MCF 10A (cell line): ENCODE results near the gene HOXA3. TPM values are rescaled to one million over a fixed set of nuclear protein-coding genes. Genes with fewer than 3 reads are reported as not detected.

ENCODE experiments used
- BruUV-seq: library from RNA; stranded (reverse); fragments of 400-500 nt; replicated peaks from 2 replicates; lab custom pipeline; 2021; lab: Mats Ljungman, UMichigan
- CTCF ChIA-PET: fragments of 300-600 bp; sonication (Branson Sonifier 250); formaldehyde crosslinking; extraction: SDS; loops from one replicate; lab custom pipeline; 2021; ENCODE audit warnings: antibody characterized with exemption, inconsistent platforms; lab: Yijun Ruan, JAX
- POLR2A ChIA-PET: fragments of 300-600, 350-650 bp; sonication (Branson Sonifier 250); formaldehyde crosslinking; extraction: SDS; loops from one replicate; lab custom pipeline; 2020; ENCODE audit warnings: antibody characterized with exemption, inconsistent platforms; lab: Yijun Ruan, JAX
- DNase-seq: peaks from one replicate; pipeline ENCODE4 v3.0.0-alpha.2; 2018; ENCODE audit not compliant: unreplicated experiment
- H3K27ac Mint-ChIP-seq: one replicate; pipeline ENCODE4 v1.8.0; 2022; ENCODE audit warnings: mild to moderate bottlenecking, low read depth, mixed read lengths; ENCODE audit not compliant: unreplicated experiment
- H3K27me3 Mint-ChIP-seq: one replicate; pipeline ENCODE4 v1.8.0; 2022; ENCODE audit warnings: mixed read lengths; ENCODE audit not compliant: insufficient read depth, unreplicated experiment
- H3K36me3 Mint-ChIP-seq: one replicate; pipeline ENCODE4 v1.8.0; 2022; ENCODE audit warnings: mild to moderate bottlenecking, moderate library complexity, mixed read lengths; ENCODE audit not compliant: insufficient read depth, unreplicated experiment
- H3K4me1 Mint-ChIP-seq: one replicate; pipeline ENCODE4 v1.8.0; 2022; ENCODE audit warnings: mixed read lengths; ENCODE audit not compliant: insufficient read depth, unreplicated experiment
- H3K4me3 Mint-ChIP-seq: one replicate; pipeline ENCODE4 v1.8.0; 2022; ENCODE audit warnings: mild to moderate bottlenecking, moderate library complexity, mixed read lengths; ENCODE audit not compliant: unreplicated experiment
- H3K9me3 Mint-ChIP-seq: one replicate; pipeline ENCODE4 v1.8.0; 2022; ENCODE audit warnings: mixed read lengths; ENCODE audit not compliant: unreplicated experiment
- intact Hi-C: fragments of 100-400 bp; cut with micrococcal nuclease; formaldehyde crosslinking; loops from 2 replicates; pipeline ENCODE4 v1.14.1; 2022
- total RNA-seq: library from RNA; stranded (reverse); gene quantifications from 2 replicates; pipeline ENCODE4 v1.2.3, GENCODE V29; 2022
- TF ChIP-seq, protein P1 (sequence below): fragments of 200-600 bp; IDR thresholded peaks from one replicate; pipeline ENCODE4 v1.8.0; 2022; ENCODE audit warnings: antibody characterized with exemption, mild to moderate bottlenecking; ENCODE audit not compliant: unreplicated experiment

HOXA3 gene
- total RNA-seq, 1 experiment from 2014 or later: 8.2 TPM

DNA sequence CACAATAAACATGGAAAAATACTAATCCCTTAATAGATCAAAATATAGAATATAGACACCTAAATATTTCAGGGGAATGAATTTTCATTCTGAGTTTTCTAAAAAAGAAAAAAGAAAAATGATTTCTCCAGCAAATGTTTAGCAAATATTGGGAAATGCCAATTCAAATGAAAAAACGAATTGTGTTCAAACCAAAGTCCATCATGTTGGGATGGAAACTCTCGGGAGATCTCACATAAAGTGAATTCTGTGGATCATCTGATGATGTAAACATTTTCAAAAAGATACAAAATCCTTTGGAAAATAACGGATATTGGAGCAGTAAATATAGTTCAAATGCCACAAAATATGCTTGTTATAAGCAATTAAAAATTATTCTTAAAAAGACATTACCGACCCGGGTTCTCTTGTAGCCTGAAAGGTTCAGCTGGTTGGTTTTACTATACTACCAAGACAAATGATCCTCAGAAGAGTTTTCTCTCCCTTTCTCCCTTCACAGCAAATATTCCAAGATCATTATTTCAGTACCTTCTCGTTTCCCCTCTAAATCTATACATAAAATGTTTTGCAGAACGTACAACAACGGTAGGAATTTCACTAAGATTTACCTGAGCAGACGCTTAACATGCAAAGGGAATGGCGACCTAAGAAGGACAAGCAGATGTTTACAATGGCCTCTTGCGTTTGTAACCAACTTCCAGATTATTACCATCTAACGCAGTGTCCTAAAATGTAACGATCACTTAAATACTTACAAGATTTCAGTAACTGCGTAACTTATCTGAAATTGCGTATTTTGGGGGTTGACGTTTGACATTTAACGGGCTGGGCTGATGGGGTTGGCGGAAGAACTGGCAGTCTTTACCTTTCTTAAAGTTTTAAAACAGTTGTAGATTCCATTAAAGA, 45.0 kb upstream of the HOXA3 start:
- no peak for DNase-seq
- intact Hi-C loops: loop anchor here (5.0 to 10.0 kb wide), 2 partner anchors 880 to 1727 kb away; no protein-coding TSS in a partner anchor
- Mint-ChIP-seq H3K36me3 (no peaks in the 10 kb centered on the region), H3K4me1 (no peaks in the 10 kb centered on the region), H3K27me3 (peaks cover 66% of the 10 kb centered on the region), H3K4me3 (no peak overlapping the region), H3K27ac (no peak overlapping the region), H3K9me3 (no peaks in the 10 kb centered on the region)
- no TSS peak for BruUV-seq
- TF ChIP-seq, protein P1, sequence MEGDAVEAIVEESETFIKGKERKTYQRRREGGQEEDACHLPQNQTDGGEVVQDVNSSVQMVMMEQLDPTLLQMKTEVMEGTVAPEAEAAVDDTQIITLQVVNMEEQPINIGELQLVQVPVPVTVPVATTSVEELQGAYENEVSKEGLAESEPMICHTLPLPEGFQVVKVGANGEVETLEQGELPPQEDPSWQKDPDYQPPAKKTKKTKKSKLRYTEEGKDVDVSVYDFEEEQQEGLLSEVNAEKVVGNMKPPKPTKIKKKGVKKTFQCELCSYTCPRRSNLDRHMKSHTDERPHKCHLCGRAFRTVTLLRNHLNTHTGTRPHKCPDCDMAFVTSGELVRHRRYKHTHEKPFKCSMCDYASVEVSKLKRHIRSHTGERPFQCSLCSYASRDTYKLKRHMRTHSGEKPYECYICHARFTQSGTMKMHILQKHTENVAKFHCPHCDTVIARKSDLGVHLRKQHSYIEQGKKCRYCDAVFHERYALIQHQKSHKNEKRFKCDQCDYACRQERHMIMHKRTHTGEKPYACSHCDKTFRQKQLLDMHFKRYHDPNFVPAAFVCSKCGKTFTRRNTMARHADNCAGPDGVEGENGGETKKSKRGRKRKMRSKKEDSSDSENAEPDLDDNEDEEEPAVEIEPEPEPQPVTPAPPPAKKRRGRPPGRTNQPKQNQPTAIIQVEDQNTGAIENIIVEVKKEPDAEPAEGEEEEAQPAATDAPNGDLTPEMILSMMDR: no peak
- ChIA-PET CTCF (interaction anchor here (0.7 to 1.4 kb wide), 2 partner anchors 11 to 89 kb away, joined by 3 to 4 read pairs; no protein-coding TSS in a partner anchor), POLR2A (no interaction called here)

DNA sequence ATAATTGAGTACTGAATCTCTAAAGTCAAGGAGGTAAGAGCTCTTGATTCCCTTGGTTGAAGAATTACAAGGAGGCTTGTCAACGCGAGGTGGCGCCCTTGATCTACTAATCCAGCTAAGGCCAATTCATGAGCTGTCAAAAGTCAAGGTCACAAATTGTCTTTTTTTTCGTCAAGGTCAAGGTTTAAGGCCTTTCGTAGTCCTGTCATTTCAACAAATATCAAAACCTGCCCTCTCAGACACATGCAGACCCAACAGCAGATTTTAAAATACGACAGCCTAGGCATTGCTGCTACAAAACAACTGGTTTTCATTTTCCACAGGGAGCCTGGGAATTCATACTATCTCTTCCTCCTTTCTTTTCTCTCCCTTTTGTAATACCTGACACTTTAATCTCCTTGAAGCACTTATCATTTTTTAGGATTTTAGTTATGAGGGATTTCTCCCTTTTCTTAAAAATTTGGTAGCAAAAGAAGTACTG, 43.9 kb upstream of the HOXA3 start:
- Mint-ChIP-seq H3K4me1 (no peaks in the 10 kb centered on the region), H3K27ac (no peak overlapping the region), H3K36me3 (no peaks in the 10 kb centered on the region), H3K4me3 (no peak overlapping the region), H3K27me3 (peaks cover 55% of the 10 kb centered on the region), H3K9me3 (no peaks in the 10 kb centered on the region)
- ChIA-PET CTCF (interaction anchor here (0.6 to 2.8 kb wide), 42 partner anchors 9 to 1187 kb away, joined by 3 to 39 read pairs (median 4); partner anchors contain the start of gene HOXA11), POLR2A (interaction anchor here (0.7 to 1.7 kb wide), 4 partner anchors 545 to 898 kb away, joined by 3 to 6 read pairs (median 4); no protein-coding TSS in a partner anchor)
- peak; percentile 74 for DNase-seq
- BruUV-seq: no TSS peak
- TF ChIP-seq, protein P1: peak; percentile 83
- intact Hi-C loops: loop anchor here (1.0 to 10.0 kb wide), 7 partner anchors 380 to 1728 kb away; no protein-coding TSS in a partner anchor

DNA sequence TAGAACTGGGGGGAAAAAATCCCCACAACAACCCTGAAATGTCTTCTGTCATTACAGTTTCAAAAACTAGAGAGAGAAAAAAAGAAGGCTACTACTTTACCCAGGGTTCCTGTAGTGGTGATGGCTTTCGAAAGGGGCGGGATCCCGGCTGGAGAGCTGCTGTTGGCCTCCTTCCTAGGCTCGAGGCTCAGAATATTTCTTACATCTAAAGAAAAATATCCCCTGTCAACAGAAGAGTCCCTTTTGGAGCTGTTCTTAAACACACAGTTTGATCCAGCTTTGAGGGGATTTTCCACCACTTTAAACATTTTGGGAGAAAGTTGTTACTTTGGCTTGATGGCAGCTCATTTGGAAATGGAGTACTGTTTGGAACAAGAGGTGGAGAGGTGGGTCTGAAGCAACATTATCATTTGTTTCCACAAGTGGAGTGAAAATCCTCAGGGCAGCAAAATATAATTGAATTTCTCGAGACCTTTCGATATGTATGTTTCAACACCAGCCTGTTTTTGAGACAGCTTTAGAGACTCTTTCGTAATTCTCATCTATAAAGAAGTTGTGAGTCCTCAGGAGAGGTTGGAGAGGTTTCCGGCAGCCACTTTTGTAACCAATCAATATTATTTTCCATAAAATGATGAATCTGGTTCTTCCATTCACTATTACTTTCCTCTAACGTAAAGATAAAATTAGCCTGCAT, 42.5 kb upstream of the HOXA3 start:
- ChIA-PET CTCF (interaction anchor here (0.5 to 2.8 kb wide), 28 partner anchors 8 to 975 kb away, joined by 3 to 39 read pairs (median 6); partner anchors contain the start of gene HOXA11), POLR2A (interaction anchor here (0.6 to 1.7 kb wide), 6 partner anchors 13 to 826 kb away, joined by 3 to 6 read pairs (median 4); no protein-coding TSS in a partner anchor)
- Mint-ChIP-seq H3K36me3 (no peaks in the 10 kb centered on the region), H3K27ac (no peak overlapping the region), H3K27me3 (peaks cover 40% of the 10 kb centered on the region), H3K4me1 (no peaks in the 10 kb centered on the region), H3K9me3 (no peaks in the 10 kb centered on the region), H3K4me3 (no peak overlapping the region)
- no TSS peak for BruUV-seq
- DNase-seq: no peak
- intact Hi-C loops: loop anchor here (5.0 to 10.0 kb wide), 2 partner anchors 882 to 1730 kb away; no protein-coding TSS in a partner anchor
- TF ChIP-seq, protein P1: no peak
